Sigmoid colon (tissue), 4 donors: ENCODE data around the gene S100P.

ENCODE experiments used
- POLR2A ChIP-seq, 2 donors: fragments of 450-650 bp; IDR thresholded peaks; one replicate each; pipeline ENCODE4 v1.6.1; 2016; ENCODE audit warnings: antibody characterized with exemption in 2 of 2, mild to moderate bottlenecking in 2 of 2, moderate library complexity in 2 of 2
- POLR2AphosphoS5 ChIP-seq, 4 donors: sonication (generic); formaldehyde crosslinking; IDR thresholded peaks; one replicate each; pipeline ENCODE4 v1.6.1; 2017; ENCODE audit warnings: antibody characterized with exemption in 4 of 4
- TF ChIP-seq, protein P1 (sequence below), 4 experiments: fragments of 450-650 bp in 3 of 4; fragments of 200-600 bp in 1 of 4; IDR thresholded peaks; one replicate each; pipeline ENCODE4 v1.5.1; 2016 to 2019; ENCODE audit warnings: antibody characterized with exemption in 4 of 4, mild to moderate bottlenecking in 3 of 4, moderate library complexity in 2 of 4

- TF ChIP-seq POLR2A (IDR thresholded peaks at IDR 0.05): no peak
- TF ChIP-seq, protein P1, sequence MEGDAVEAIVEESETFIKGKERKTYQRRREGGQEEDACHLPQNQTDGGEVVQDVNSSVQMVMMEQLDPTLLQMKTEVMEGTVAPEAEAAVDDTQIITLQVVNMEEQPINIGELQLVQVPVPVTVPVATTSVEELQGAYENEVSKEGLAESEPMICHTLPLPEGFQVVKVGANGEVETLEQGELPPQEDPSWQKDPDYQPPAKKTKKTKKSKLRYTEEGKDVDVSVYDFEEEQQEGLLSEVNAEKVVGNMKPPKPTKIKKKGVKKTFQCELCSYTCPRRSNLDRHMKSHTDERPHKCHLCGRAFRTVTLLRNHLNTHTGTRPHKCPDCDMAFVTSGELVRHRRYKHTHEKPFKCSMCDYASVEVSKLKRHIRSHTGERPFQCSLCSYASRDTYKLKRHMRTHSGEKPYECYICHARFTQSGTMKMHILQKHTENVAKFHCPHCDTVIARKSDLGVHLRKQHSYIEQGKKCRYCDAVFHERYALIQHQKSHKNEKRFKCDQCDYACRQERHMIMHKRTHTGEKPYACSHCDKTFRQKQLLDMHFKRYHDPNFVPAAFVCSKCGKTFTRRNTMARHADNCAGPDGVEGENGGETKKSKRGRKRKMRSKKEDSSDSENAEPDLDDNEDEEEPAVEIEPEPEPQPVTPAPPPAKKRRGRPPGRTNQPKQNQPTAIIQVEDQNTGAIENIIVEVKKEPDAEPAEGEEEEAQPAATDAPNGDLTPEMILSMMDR (IDR thresholded peaks at IDR 0.05): peak; percentile 91 to 95 (median 92)
- no peak for TF ChIP-seq POLR2AphosphoS5 (IDR thresholded peaks at IDR 0.05)
Measured at GRCh38 chr4:6720202-6720699, 26.6 kb downstream of the S100P start.
